IPS DF 6.9 (cell line): ENCODE data around the gene C9orf50.

Experiments
- DNase-seq: peaks from one replicate; pipeline ENCODE4 v3.0.0-alpha.2; 2013; ENCODE audit warnings: low read depth, low spot score
- H3K27ac ChIP-seq: one replicate; pipeline ENCODE4 v1.5.1; 2013; ENCODE audit warnings: low read length, control low read depth
- H3K27me3 ChIP-seq: 2 replicates; pipeline ENCODE4 v1.6.1; 2013; ENCODE audit warnings: mild to moderate bottlenecking, low read length; ENCODE audit not compliant: control insufficient read depth, insufficient read depth
- H3K36me3 ChIP-seq: 2 replicates; pipeline ENCODE4 v1.6.1; 2013; ENCODE audit warnings: low read length; ENCODE audit not compliant: control insufficient read depth, insufficient read depth
- H3K4me1 ChIP-seq: 2 replicates; pipeline ENCODE4 v1.6.1; 2013; ENCODE audit warnings: low read length; ENCODE audit not compliant: control insufficient read depth, insufficient read depth
- H3K4me3 ChIP-seq: 2 replicates; pipeline ENCODE4 v1.5.1; 2013; ENCODE audit warnings: mild to moderate bottlenecking, low read length
- H3K9me3 ChIP-seq: 2 replicates; pipeline ENCODE4 v1.6.1; 2013; ENCODE audit warnings: low read length, inconsistent platforms; ENCODE audit not compliant: control insufficient read depth, insufficient read depth
- WGBS: extraction: QIAGEN DNeasy Blood & Tissue Kit; methylation state at CpG from one replicate; pipeline ENCODE4 v1.1.7; 2013; ENCODE audit warnings: mixed read lengths, missing lambda C conversion rate; ENCODE audit not compliant: insufficient read length, insufficient coverage; 5-methylcytosine and 5-hydroxymethylcytosine counted together

Gene C9orf50

GRCh38 chr9:129661029-129661428 lies 40.1 kb upstream of the C9orf50 start:
- no peak overlapping the region for H3K4me3 ChIP-seq
- DNase-seq, result no peak
- no peaks in the 10 kb centered on the region for H3K36me3 ChIP-seq
- no peak overlapping the region for H3K27ac ChIP-seq
- no peaks in the 10 kb centered on the region for H3K4me1 ChIP-seq
- WGBS, result no CpG with 5 or more reads among the region's 2 CpGs
- no peaks in the 10 kb centered on the region for H3K9me3 ChIP-seq
- peaks cover 4% of the 10 kb centered on the region; the same call in 1 of the 2 replicates for H3K27me3 ChIP-seq

GRCh38 chr9:129656795-129657390 lies 36.0 kb upstream of the C9orf50 start:
- Histone ChIP-seq H3K27me3 (no peaks in the 10 kb centered on the region), H3K4me1 (no peaks in the 10 kb centered on the region), H3K36me3 (no peaks in the 10 kb centered on the region), H3K9me3 (no peaks in the 10 kb centered on the region), H3K4me3 (no peak overlapping the region), H3K27ac (no peak overlapping the region)
- no peak for DNase-seq
- no CpG with 5 or more reads among the region's 12 CpGs for WGBS

GRCh38 chr9:129655696-129656095 lies 34.8 kb upstream of the C9orf50 start:
- Histone ChIP-seq H3K36me3 (no peaks in the 10 kb centered on the region), H3K4me1 (no peaks in the 10 kb centered on the region), H3K27me3 (no peaks in the 10 kb centered on the region), H3K9me3 (no peaks in the 10 kb centered on the region), H3K27ac (no peak overlapping the region), H3K4me3 (no peak overlapping the region)
- WGBS, result no CpG with 5 or more reads among the region's 7 CpGs
- DNase-seq, result no peak

- Histone ChIP-seq H3K36me3 (no peaks in the 10 kb centered on the region), H3K27me3 (no peaks in the 10 kb centered on the region), H3K9me3 (no peaks in the 10 kb centered on the region), H3K4me3 (no peak overlapping the region), H3K27ac (no peak overlapping the region), H3K4me1 (no peaks in the 10 kb centered on the region)
- no CpG with 5 or more reads among the region's 7 CpGs for WGBS
- DNase-seq, result no peak
These were observed 34.3 kb upstream of the C9orf50 start for GRCh38 chr9:129655154-129655553.

GRCh38 chr9:129654554-129655040 lies 33.7 kb upstream of the C9orf50 start:
- Histone ChIP-seq H3K9me3 (no peaks in the 10 kb centered on the region), H3K36me3 (no peaks in the 10 kb centered on the region), H3K27ac (no peak overlapping the region), H3K27me3 (no peaks in the 10 kb centered on the region), H3K4me1 (no peaks in the 10 kb centered on the region), H3K4me3 (no peak overlapping the region)
- no CpG with 5 or more reads among the region's 20 CpGs for WGBS
- no peak for DNase-seq

- Histone ChIP-seq H3K4me3 (no peak overlapping the region), H3K4me1 (no peaks in the 10 kb centered on the region), H3K27ac (no peak overlapping the region), H3K36me3 (no peaks in the 10 kb centered on the region), H3K9me3 (no peaks in the 10 kb centered on the region), H3K27me3 (no peaks in the 10 kb centered on the region)
- WGBS, result no CpG with 5 or more reads among the region's 19 CpGs
- DNase-seq, result no peak
These were observed 33.1 kb upstream of the C9orf50 start for GRCh38 chr9:129653823-129654553.

GRCh38 chr9:129650680-129651235 lies 29.9 kb upstream of the C9orf50 start:
- Histone ChIP-seq H3K27ac (no peak overlapping the region), H3K27me3 (no peaks in the 10 kb centered on the region), H3K4me3 (no peak overlapping the region), H3K9me3 (no peaks in the 10 kb centered on the region), H3K36me3 (no peaks in the 10 kb centered on the region), H3K4me1 (no peaks in the 10 kb centered on the region)
- WGBS, result no CpG with 5 or more reads among the region's 10 CpGs
- DNase-seq, result no peak

GRCh38 chr9:129649726-129650679 lies 29.1 kb upstream of the C9orf50 start:
- Histone ChIP-seq H3K27ac (no peak overlapping the region), H3K36me3 (no peaks in the 10 kb centered on the region), H3K4me3 (no peak overlapping the region), H3K4me1 (no peaks in the 10 kb centered on the region), H3K9me3 (no peaks in the 10 kb centered on the region), H3K27me3 (no peaks in the 10 kb centered on the region)
- no CpG with 5 or more reads among the region's 20 CpGs for WGBS
- no peak for DNase-seq

- no CpG with 5 or more reads among the region's 10 CpGs for WGBS
- H3K4me3 ChIP-seq, result no peak overlapping the region
- no peak for DNase-seq
- no peaks in the 10 kb centered on the region for H3K36me3 ChIP-seq
- no peaks in the 10 kb centered on the region for H3K27me3 ChIP-seq
- no peak overlapping the region for H3K27ac ChIP-seq
- no peaks in the 10 kb centered on the region for H3K4me1 ChIP-seq
- no peaks in the 10 kb centered on the region for H3K9me3 ChIP-seq
These were observed 27.8 kb upstream of the C9orf50 start for GRCh38 chr9:129648764-129649115.

GRCh38 chr9:129648092-129648763 lies 27.3 kb upstream of the C9orf50 start:
- Histone ChIP-seq H3K4me3 (no peak overlapping the region), H3K4me1 (no peaks in the 10 kb centered on the region), H3K27ac (no peak overlapping the region), H3K36me3 (no peaks in the 10 kb centered on the region), H3K9me3 (no peaks in the 10 kb centered on the region), H3K27me3 (no peaks in the 10 kb centered on the region)
- no peak for DNase-seq
- WGBS, result 97% methylated on average over 4 of the region's 16 CpGs
